NB4 (cell line): ENCODE results near the gene PEPD.

Experiments
- DNase-seq: peaks from one replicate; pipeline ENCODE4 v3.0.0; 2010; ENCODE audit warnings: low read depth
- H3K4me3 ChIP-seq: one replicate; pipeline ENCODE4 v1.5.1; 2011; ENCODE audit warnings: mild to moderate bottlenecking, low read depth, low read length, moderate library complexity
- CTCF ChIP-seq: IDR thresholded peaks from one replicate; pipeline ENCODE4 v1.5.1; 2012; ENCODE audit warnings: low read depth, low read length
- MAX ChIP-seq: IDR thresholded peaks from 2 replicates; pipeline ENCODE4 v1.6.1; 2011; ENCODE audit warnings: low read depth, low read length
- MYC ChIP-seq: IDR thresholded peaks from 2 replicates; pipeline ENCODE4 v1.6.1; 2011; ENCODE audit warnings: low read depth, low read length
- POLR2A ChIP-seq: IDR thresholded peaks from 2 replicates; pipeline ENCODE4 v1.6.1; 2011; ENCODE audit warnings: mild to moderate bottlenecking; ENCODE audit not compliant: insufficient read length; ENCODE audit errors: extremely low read depth

Gene PEPD

GRCh38 chr19:33345163-33345562 is 176.4 kb downstream of the PEPD start:
- TF ChIP-seq MAX (no peak), POLR2A (no peak), CTCF (no peak), MYC (no peak)
- no peak for DNase-seq
- H3K4me3 ChIP-seq, result no peak overlapping the region

- DNase-seq, result no peak
- no peak overlapping the region for H3K4me3 ChIP-seq
- TF ChIP-seq POLR2A (no peak), MYC (no peak), CTCF (no peak), MAX (no peak)
Measured at GRCh38 chr19:33344573-33344925, 177.0 kb downstream of the PEPD start.

- H3K4me3 ChIP-seq, result no peak overlapping the region
- TF ChIP-seq POLR2A (no peak), MYC (no peak), CTCF (no peak), MAX (no peak)
- no peak for DNase-seq
Measured at GRCh38 chr19:33343859-33344572, 177.6 kb downstream of the PEPD start.

GRCh38 chr19:33343301-33343700 is 178.3 kb downstream of the PEPD start:
- TF ChIP-seq CTCF, result no peak
- TF ChIP-seq POLR2A, result no peak
- TF ChIP-seq MYC, result no peak
- no peak for TF ChIP-seq MAX
- no peak for DNase-seq
- no peak overlapping the region for H3K4me3 ChIP-seq

GRCh38 chr19:33340991-33341390 is 180.6 kb downstream of the PEPD start:
- no peak overlapping the region for H3K4me3 ChIP-seq
- TF ChIP-seq MAX (no peak), POLR2A (no peak), CTCF (no peak), MYC (no peak)
- DNase-seq, result no peak
